HL-60 (cell line): Measurements from ENCODE around the gene TXNRD2.

Source experiments
- CTCF ChIP-seq: IDR thresholded peaks from one replicate; pipeline ENCODE4 v1.5.1; 2011; ENCODE audit warnings: low read length, control low read depth, inconsistent platforms; ENCODE audit not compliant: insufficient read depth
- POLR2AphosphoS5 ChIP-seq: IDR thresholded peaks from 2 replicates; pipeline ENCODE4 v1.6.1; 2012; ENCODE audit warnings: low read depth
- REST ChIP-seq: IDR thresholded peaks from 2 replicates; pipeline ENCODE4 v1.6.1; 2012; ENCODE audit warnings: low read depth; ENCODE audit not compliant: insufficient replicate concordance

GRCh38 chr22:19831016-19831415 lies 110.6 kb downstream of the TXNRD2 start:
- TF ChIP-seq CTCF (no peak), REST (no peak), POLR2AphosphoS5 (no peak)
